ENCODE data around the gene OR14A16.
A peak's percentile ranks its signal among the peaks of the same experiment; 100 is the strongest.

The OR14A16 gene, protein sequence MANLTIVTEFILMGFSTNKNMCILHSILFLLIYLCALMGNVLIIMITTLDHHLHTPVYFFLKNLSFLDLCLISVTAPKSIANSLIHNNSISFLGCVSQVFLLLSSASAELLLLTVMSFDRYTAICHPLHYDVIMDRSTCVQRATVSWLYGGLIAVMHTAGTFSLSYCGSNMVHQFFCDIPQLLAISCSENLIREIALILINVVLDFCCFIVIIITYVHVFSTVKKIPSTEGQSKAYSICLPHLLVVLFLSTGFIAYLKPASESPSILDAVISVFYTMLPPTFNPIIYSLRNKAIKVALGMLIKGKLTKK

GRCh38 chr1:247824023-247824422 lies at the start of gene OR14A16:
Gene OR14A16, minus strand, starts transcription at chr1:247824119. Its CDS starts 8,390 bp downstream, at chr1:247815729.
- no peak within 1 kb of the TSS for H3K4me3 ChIP-seq (ENCODE audit: low read depth, low read length)
- no peak for DNase-seq (ENCODE audit: low read depth)
- in situ Hi-C loops (cut with HindIII; ENCODE audit: low sequenced_read_pairs), result no loop called here
- no peak for TF ChIP-seq CTCF (IDR thresholded peaks at IDR 0.05; ENCODE audit: low read depth, low read length, missing control alignments)

- DNase-seq (ENCODE audit: low read depth), result no peak
- H3K4me3 ChIP-seq (ENCODE audit: low read depth, low read length), result no peak overlapping the region
- in situ Hi-C loops (cut with HindIII; ENCODE audit: low sequenced_read_pairs), result no loop called here
- no peak for TF ChIP-seq CTCF (IDR thresholded peaks at IDR 0.05; ENCODE audit: low read depth, low read length, missing control alignments)
These were observed 41.5 kb upstream of the OR14A16 start for GRCh38 chr1:247865416-247865815.

GRCh38 chr1:247864644-247865043 lies 40.7 kb upstream of the OR14A16 start:
- TF ChIP-seq CTCF (IDR thresholded peaks at IDR 0.05; ENCODE audit: low read depth, low read length, missing control alignments), result no peak
- no peak for DNase-seq (ENCODE audit: low read depth)
- H3K4me3 ChIP-seq (ENCODE audit: low read depth, low read length), result no peak overlapping the region
- in situ Hi-C loops (cut with HindIII; ENCODE audit: low sequenced_read_pairs), result no loop called here

DNA sequence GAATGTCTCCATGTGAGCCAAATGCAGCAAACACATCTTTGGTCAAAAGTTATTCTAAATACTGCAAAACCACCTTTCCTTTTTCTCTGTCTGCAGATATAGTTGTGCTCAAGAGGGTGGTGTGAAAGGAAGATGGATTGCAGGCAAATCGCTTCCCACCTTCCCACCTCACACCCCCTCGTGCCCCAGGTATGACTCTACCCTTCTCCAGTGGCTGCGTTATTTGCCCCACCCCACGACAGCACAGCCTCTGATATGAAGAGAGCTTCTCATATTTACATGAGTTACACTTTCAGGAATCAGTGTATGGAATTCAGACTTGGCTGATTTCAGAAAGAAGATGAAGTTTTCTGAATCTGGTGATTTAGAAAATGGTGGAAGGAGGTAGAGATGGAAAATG lies 38.8 kb upstream of the OR14A16 start:
- H3K4me3 ChIP-seq (ENCODE audit: low read depth, low read length), result no peak overlapping the region
- no peak for DNase-seq (ENCODE audit: low read depth)
- in situ Hi-C loops (cut with HindIII; ENCODE audit: low sequenced_read_pairs), result no loop called here
- no peak for TF ChIP-seq CTCF (IDR thresholded peaks at IDR 0.05; ENCODE audit: low read depth, low read length, missing control alignments)

DNA sequence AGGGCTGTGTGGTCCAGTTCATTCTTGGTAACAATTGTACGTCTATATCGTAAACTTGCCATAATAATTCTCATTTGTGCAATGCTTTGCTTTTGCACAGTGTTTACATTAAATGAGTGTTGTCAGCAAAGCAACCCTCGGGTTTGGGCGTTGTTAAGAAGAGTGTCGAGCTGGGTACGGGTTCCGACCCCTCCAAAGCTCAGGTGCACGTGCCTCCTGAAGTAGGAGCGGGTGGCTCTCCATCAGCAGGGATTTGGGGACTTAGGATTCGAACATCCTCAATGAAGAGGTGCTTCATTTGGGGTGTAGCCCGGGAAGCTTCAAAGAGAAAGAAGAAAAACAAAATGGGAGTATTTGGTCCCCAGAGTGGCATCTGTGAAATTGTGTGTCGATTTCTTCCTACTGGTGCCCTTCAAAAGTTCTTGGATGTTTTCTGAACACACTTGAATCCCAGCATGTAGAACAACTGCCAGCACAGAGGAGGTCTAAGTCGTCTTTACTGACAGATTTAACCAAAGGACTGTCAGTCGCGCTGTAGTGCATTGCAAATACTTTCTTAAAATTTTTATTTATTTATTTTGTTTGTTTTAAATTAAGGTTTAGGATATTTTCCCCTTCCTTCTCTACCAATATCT lies 34.2 kb upstream of the OR14A16 start:
- DNase-seq (ENCODE audit: low read depth), result no peak
- H3K4me3 ChIP-seq (ENCODE audit: low read depth, low read length), result peak overlapping the region; percentile 48
- TF ChIP-seq CTCF (IDR thresholded peaks at IDR 0.05; ENCODE audit: low read depth, low read length, missing control alignments), result no peak
- in situ Hi-C loops (cut with HindIII; ENCODE audit: low sequenced_read_pairs), result no loop called here

DNA sequence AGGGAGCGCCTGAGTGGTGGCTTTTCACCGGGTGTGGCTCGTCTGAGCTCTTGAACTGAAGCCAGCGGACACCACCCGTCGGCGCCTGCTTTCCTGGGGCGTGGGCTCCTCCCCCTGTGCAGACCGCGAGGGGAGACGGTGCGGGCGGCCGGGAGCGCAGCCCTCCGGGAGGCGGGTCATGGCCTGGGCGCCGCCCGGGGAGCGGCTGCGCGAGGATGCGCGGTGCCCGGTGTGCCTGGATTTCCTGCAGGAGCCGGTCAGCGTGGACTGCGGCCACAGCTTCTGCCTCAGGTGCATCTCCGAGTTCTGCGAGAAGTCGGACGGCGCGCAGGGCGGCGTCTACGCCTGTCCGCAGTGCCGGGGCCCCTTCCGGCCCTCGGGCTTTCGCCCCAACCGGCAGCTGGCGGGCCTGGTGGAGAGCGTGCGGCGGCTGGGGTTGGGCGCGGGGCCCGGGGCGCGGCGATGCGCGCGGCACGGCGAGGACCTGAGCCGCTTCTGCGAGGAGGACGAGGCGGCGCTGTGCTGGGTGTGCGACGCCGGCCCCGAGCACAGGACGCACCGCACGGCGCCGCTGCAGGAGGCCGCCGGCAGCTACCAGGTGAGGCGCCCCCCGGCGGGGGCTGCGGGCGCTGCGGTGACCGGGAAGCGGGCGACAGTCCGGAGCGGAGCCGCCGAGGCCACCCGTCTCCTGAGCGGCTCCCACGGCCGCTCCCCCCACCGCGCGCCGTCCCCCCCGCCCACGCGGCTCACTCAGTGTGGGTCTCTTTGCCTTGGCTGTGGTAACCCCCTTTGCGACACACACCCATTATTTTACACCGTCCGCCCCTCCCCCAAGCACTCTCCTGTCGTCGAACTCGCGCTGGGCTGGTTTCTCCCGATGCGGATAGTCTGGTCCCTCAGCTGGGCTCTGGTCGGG lies 33.4 kb upstream of the OR14A16 start, which contains the start of gene TRIM58:
Gene TRIM58, plus strand, starts transcription at position 119 of the 916 bp plus-strand sequence. Its CDS starts 60 bp downstream, at position 179.
- TF ChIP-seq CTCF (IDR thresholded peaks at IDR 0.05; ENCODE audit: low read depth, low read length, missing control alignments), result no peak
- H3K4me3 ChIP-seq (ENCODE audit: low read depth, low read length), result peak within 1 kb of the TSS; percentile 48
- DNase-seq (ENCODE audit: low read depth), result no peak
- in situ Hi-C loops (cut with HindIII; ENCODE audit: low sequenced_read_pairs), result no loop called here

Measured in astrocyte of the cerebellum (primary cell).